NCI-H128 (cell line): ENCODE measurements around the gene GREB1L.
"Not testable (repeated sequence)": the region's sequence is repeated elsewhere in the genome, so short reads cannot be mapped to it uniquely, and the experiment has no call there.

Experiments
- DNase-seq: peaks from one replicate; lab custom pipeline; 2025; ENCODE audit not compliant: unreplicated experiment; lab: John Stamatoyannopoulos, UW

GREB1L gene

DNA sequence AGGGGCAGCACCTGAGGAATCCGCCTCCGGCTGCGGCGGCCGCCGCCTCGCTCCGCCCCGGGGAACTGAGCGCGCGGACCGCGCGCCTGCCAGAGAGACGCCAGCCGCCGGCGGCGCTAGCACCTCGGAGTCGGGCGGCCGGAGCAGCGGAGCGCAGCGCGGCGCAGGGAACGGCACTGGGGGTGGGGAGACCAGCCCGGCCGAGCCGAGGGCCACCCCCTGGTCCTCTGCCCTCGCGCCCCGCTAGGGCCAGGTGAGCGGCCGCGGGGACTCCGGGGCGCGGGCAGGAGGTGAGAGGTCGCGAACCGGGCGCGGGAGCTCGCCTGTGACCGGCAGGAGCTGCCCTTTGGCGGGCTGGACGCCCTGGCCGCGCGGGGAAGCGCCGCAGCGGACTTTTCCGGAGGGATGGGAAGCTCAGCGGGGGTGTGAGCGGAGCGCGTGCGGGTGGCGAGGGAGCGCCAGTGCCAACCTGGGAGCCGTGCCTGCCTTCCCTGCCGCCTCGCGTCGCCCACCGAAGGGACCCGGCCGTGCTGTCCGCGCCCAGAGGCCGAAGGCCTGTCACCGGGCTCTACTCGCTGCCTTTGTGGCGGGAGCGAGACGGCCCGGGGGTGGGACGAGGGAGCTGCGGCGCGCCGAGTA is at the start of gene GREB1L:
GREB1L (plus strand) TSS at position 92 of the 639 bp plus-strand sequence. CDS start 141,287 bp downstream, outside the sequence.
- DNase-seq: peak; percentile 40

- DNase-seq: no peak
Observed at GRCh38 chr18:21192308-21192624, 49.8 kb upstream of the GREB1L start.

DNA sequence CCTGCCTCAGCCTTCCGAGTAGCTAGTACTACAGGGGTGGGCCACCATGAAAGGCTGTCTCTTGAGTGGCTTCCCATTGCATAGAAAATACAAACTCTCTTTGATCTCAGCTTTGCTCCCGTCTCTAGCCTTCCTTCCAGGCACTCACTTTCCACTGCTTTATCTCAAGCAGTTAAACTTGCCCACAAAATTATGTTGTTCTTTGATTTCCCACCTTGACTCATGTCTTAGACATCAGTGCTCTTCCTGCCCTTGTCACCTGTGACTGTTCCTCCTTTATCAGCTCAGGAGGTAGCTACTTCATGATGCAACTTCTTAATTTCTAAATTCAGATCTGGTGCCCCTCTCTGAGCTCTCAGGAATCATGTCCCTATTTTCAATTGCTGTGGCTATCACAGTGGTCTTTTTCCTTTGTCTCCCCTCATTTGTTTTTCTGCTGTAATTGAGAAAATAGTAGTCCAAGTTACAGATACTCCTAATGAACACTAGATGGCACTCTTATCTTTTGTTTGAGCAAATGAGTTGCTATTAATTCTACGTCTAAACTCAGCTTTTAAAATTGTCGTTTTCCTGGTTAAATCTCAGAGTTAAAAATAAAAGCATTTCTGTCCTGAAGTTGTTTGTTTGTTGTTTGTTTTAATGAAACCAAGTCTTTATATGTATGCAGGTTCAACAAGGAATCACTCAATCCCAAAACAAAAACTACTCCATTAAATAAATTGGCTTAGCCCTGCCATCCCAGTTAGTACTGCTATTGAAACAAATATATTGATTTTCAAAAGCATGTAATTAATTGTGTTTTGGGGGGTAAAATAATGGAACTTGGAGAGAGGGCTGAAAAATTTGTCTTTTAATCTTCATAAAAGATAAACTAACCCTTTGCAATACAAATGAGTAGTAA is 46.9 kb upstream of the GREB1L start:
- DNase-seq: peak; percentile 32

DNA sequence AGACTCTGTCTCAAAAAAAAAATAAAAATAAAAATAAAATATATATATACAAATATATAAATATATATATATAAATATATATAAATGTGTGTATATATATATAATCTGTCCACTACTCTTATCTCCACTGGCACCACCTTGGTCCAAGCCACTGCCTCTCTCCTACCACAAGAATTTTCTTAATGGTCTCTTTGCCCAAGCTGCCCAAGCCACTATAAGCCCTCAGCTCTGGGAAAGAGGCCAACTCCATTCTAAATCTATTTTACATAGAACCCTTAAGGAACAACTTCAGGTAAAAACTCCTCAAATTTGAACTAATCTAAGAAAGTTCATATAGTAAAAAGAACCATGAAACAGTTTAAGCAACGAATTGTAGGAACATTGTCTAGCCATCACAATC is 45.6 kb upstream of the GREB1L start:
- no peak for DNase-seq

DNA sequence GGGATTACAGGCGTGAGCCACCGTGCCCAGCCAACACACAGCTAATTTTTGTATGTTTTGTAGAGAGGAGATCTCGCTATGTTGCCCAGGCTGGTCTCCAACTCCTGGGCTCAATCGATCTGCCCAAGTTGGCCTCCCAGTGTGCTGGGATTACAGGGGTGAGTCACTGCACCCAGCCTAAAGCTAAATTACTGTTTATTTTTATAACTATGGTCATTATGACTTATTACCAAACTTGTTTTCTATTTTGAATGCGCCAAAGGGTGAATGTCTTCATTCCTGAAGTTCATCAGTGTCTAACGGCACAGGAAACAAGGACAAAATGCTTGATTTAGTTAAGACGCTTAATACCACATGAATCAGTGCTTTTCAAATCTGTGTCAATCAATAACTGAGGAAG is 38.9 kb upstream of the GREB1L start:
- DNase-seq: no peak

DNA sequence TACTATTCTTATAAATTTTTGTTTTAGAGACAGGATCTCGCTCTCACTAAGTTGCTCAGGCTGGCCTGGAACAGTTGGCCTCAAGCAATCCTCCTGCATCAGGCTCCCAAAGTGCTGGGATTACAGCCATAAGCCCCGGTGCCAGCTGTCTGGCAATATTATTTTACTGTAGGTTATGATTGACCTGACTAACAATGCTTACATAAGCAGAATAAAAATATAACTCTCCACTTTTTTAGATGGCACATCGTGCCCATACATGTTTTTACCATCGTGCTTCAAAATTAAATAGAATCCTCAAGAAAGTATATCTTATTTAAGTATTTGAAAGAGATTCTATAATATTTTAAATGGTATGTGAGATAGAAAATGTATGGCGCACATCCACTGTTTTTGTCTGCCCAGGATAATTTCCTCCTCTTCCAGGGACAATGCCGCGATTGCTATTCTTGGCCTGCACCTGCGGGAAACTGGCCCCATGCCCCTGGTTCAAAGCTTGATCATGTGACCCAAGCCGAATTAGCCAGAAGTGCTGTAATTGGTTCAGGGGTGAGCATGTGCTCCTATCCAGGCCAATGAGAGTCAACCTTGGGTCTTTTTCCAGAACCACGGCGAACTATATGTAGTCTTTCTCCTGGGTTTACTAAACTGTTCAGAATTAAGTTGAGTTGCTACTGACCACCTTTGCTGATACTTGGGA is 38.3 kb upstream of the GREB1L start:
- no peak for DNase-seq

GRCh38 chr18:21205695-21206094 is 36.3 kb upstream of the GREB1L start:
- DNase-seq: no peak

DNA sequence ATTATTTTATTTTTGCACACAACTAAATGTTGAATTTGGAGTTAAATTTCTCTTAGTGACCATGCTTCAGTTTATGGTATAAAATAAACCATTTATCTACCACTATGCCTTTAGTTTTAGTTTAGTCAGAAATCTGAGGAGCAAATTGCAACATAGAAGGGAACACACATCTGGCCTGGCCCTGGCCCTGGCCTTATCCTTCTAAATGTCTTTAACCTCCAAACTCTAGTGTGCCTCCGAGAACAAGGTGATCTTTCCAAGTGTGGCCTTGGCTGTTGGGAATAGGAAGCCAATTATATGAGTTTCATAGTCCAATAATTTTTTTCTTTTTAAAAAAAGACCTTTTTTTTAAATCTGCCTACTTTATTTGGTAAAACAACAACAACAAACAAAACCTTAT is 31.8 kb upstream of the GREB1L start:
- no peak for DNase-seq

GRCh38 chr18:21210784-21211183 is 31.2 kb upstream of the GREB1L start:
- no peak for DNase-seq

GRCh38 chr18:21214409-21214808 is 27.6 kb upstream of the GREB1L start:
- DNase-seq: not testable (repeated sequence)

DNA sequence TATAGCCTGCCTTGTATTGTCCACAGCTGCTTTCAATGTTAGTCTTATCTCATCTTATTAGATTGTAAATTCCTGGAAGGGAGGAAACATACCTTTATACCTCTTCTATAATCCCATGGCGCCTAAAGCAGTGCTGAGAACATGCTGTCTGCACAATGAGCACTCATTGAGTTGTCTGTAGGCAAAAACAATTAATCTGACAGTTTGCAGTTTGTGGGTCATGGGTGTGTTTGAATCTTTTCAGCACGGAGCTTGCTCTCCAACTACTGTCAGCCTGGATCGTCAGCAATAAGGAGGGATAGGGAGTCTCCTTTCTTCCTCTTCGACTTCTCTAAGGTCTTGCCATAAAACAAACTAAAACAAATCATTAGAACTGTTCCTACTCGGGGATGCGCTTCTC is 26.5 kb upstream of the GREB1L start:
- DNase-seq: no peak

DNA sequence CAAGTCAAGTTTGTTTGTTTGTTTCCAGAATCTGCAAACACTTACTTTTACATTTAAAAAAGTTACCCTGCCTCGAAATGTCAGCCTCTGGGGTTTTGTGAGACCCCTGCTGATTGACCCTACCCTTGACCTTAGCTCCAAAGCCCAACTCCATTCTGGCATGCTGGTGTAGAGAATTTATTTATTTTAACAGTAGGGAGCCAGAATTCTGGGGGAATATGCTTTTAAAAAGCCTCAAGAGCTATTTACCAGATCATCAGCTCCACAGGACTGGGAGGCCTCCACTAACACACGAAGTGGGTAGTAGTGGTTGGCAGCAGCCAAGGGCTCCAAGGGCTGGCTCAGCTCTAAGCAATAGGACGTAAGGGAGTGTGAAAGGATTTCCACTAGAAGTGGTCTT is 23.2 kb upstream of the GREB1L start:
- DNase-seq: no peak

GRCh38 chr18:21230436-21230835 is 11.6 kb upstream of the GREB1L start:
- no peak for DNase-seq

DNA sequence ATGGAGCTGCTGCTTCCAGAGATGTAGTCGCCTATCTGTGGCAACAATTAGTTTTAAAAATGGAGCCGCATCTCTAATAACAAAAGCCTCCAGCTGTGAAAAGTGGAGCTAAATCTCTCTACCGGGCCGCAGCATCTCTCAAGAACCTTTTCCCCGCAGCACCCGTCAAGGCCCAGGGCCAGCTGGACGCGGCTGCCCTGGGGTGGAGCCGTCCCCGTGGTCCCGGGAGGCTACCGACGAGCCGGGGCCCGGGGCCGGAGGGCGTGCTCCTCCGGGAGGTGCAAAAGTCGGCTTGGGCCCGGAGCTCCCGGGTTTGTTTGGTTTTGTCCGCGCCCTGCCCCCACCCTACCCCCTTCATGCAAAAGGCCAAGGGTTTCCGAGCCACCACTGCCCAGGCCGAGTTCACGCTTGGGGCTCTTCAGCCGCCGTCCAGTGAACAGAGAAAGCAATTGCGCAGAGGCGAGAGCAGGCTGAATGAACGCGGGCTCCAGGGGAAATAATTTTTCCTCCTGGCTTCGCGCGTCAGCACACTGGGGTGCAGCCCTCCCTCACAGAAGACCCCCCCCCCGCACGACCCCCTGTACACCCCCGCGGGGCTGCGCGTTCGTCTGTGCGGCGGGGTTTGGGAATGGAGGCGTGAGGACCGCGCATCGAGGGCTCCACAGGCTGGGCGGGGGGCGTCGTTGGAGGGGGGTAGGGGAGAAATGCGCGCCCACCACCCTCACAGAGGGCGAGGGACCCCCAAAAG is 557 bp upstream of the GREB1L start:
- DNase-seq: no peak

DNA sequence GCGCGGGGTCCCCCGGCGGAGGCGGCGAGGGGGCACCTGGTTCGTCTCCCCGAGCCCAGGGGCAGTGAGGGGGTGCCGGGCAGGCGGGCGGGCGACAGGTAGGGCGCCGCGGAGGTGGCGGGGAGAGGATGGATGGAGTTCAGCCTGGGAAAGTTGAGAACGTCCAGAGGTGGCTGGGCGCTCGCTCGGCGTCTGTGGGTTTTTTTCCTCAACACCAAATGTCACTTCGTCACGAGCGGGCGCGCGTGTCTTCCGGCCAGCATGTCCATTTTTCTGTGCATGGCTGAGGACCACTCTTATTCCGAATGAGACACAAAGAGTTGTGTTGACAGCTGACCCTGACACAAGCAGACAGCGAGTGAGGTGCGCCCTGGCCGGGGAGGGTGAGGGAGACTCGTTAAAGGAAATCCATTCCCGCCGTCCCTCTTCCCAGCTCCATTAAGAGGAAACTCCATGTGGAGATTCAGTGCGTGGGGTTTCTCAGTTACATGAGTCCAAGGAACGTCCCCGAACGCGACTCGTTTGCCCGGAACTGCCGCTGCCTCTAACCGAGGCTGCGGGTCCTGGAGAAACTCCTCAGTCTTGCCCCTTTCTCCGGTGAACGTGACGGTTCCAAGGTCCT is 859 bp downstream of the GREB1L start:
- DNase-seq: no peak

- DNase-seq: no peak
Observed at GRCh38 chr18:21254576-21254975, 12.5 kb downstream of the GREB1L start.

GRCh38 chr18:21255211-21255610 is 13.2 kb downstream of the GREB1L start:
- DNase-seq: no peak

GRCh38 chr18:21257386-21257785 is 15.4 kb downstream of the GREB1L start:
- DNase-seq: no peak

- no peak for DNase-seq
Observed at GRCh38 chr18:21260621-21261020, 18.6 kb downstream of the GREB1L start.

GRCh38 chr18:21261352-21261751 is 19.3 kb downstream of the GREB1L start:
- no peak for DNase-seq

DNA sequence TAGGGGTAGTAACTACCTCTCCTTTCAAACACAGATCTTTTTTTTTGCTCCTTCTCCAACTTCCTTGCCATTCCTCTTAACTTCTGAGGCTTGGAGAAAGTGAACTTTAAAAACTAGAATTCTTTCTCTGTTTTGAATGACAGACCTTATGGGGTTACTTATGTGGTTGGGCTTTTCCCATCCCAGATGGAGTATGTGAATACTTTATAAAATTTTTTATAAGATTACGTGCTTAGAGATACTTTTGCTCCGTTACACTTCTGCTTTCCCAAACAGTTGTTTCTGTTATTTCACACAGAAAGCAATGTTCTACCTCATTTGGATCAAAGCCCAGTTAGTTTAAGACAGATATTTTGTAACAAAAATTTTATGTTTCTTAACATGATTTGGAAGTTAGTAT is 20.2 kb downstream of the GREB1L start:
- no peak for DNase-seq
